Ishikawa (cell line): ENCODE measurements around the gene NKIRAS1.

Source experiments
- CEBPB ChIP-seq: IDR thresholded peaks from 2 replicates; pipeline ENCODE4 v1.6.1; 2012
- CREB1 ChIP-seq: IDR thresholded peaks from 2 replicates; pipeline ENCODE4 v1.6.1; 2012; ENCODE audit warnings: low read depth
- EP300 ChIP-seq: IDR thresholded peaks from 2 replicates; pipeline ENCODE4 v1.6.1; 2012; ENCODE audit warnings: borderline replicate concordance
- FOXM1 ChIP-seq: IDR thresholded peaks from 2 replicates; pipeline ENCODE4 v1.6.1; 2012; ENCODE audit warnings: low read depth, borderline replicate concordance
- NFIC ChIP-seq: IDR thresholded peaks from 2 replicates; pipeline ENCODE4 v1.6.1; 2012
- RAD21 ChIP-seq: IDR thresholded peaks from 2 replicates; pipeline ENCODE4 v1.6.1; 2012; ENCODE audit warnings: low read depth
- TF ChIP-seq, protein P1 (sequence below): IDR thresholded peaks from 2 replicates; pipeline ENCODE4 v1.6.1; 2012
- TF ChIP-seq, protein P2 (sequence below): IDR thresholded peaks from 2 replicates; pipeline ENCODE4 v1.6.1; 2012

DNA sequence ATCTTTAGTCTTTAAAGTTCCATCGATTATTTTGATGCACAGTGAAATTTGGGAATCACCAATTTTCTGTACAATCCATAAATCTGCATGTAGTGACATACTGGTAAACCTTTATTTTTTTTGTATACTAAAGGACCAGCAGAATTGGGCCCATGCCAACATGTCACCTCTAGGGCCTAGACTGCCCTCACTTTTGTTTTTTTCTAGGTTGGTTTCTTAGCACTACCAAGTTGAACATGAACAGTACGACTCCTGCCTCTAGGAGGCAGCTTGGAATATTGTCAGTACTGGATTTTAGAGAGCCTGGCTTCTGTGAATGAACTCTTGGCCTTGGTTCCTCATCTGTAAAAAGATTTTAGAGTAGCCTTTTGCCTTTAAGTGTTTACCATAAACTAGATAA, 32.3 kb downstream of the NKIRAS1 start:
- TF ChIP-seq, protein P1, sequence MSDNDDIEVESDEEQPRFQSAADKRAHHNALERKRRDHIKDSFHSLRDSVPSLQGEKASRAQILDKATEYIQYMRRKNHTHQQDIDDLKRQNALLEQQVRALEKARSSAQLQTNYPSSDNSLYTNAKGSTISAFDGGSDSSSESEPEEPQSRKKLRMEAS, result no peak
- no peak for TF ChIP-seq CREB1
- TF ChIP-seq EP300, result no peak
- TF ChIP-seq, protein P2, sequence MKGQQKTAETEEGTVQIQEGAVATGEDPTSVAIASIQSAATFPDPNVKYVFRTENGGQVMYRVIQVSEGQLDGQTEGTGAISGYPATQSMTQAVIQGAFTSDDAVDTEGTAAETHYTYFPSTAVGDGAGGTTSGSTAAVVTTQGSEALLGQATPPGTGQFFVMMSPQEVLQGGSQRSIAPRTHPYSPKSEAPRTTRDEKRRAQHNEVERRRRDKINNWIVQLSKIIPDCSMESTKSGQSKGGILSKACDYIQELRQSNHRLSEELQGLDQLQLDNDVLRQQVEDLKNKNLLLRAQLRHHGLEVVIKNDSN, result no peak
- no peak for TF ChIP-seq CEBPB
- TF ChIP-seq NFIC, result no peak
- no peak for TF ChIP-seq FOXM1
- no peak for TF ChIP-seq RAD21
